ENCODE data around the gene LRRC39.
"Not testable (repeated sequence)": the region's sequence is repeated elsewhere in the genome, so short reads cannot be mapped to it uniquely, and the experiment has no call there.

- not testable (repeated sequence) for TF ChIP-seq CTCF, POLR2A (IDR thresholded peaks at IDR 0.05)
Observed at GRCh38 chr1:100205593-100205992, 27.5 kb upstream of the LRRC39 start.
